ENCODE measurements around the gene HOXD4.

The HOXD4 gene

DNA sequence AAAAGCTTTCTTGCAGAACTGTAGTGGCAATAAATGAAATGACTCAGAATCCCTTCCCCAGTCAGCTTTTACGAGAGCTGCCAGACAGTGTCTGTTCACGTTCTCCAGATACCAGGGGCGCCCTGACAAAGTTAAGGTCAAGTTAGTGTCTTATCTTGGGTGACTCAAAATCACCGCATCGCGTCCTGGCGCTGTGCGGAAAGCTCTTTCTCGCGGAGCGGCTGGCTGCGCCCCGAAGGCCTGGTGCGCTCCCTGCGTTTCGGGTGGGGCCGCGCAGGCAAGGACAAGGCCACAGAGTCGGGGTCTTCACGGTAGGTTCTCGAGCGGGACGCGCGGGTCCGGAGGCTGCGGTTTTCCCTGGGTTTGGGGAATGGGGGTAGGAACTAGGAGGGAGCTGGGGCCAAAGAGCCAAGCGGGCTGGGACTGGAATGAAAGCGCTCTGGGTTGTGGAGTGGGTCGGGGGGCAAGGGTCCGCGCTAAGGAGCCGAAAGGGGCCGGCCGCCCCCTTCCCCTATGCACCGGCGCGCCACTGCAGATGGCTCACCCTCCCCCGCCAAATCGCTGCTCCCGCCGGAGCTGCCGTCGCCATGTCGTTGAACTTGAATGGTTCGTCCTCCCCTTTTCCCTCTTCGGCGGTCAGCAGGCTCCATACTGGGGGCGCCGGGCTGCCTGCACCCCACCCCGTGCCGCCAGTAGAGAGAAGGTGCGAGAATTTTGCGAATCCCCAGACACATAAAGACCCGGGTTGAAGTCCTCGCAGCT is 46.9 kb upstream of the HOXD4 start:
- DNase-seq (ENCODE audit: low read depth, low spot score) = no peak
- POLR2A ChIA-PET = no interaction called here
- CTCF ChIA-PET = interaction anchor here (0.6 to 2.3 kb wide), 11 partner anchors 9 to 1407 kb away, joined by 3 to 8 read pairs (median 3); partner anchors contain the start of gene HOXD10
- TF ChIP-seq, protein P1, sequence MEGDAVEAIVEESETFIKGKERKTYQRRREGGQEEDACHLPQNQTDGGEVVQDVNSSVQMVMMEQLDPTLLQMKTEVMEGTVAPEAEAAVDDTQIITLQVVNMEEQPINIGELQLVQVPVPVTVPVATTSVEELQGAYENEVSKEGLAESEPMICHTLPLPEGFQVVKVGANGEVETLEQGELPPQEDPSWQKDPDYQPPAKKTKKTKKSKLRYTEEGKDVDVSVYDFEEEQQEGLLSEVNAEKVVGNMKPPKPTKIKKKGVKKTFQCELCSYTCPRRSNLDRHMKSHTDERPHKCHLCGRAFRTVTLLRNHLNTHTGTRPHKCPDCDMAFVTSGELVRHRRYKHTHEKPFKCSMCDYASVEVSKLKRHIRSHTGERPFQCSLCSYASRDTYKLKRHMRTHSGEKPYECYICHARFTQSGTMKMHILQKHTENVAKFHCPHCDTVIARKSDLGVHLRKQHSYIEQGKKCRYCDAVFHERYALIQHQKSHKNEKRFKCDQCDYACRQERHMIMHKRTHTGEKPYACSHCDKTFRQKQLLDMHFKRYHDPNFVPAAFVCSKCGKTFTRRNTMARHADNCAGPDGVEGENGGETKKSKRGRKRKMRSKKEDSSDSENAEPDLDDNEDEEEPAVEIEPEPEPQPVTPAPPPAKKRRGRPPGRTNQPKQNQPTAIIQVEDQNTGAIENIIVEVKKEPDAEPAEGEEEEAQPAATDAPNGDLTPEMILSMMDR (IDR thresholded peaks at IDR 0.05; ENCODE audit: insufficient read depth, low read length, missing control alignments) = no peak
- peak overlapping the region; percentile 3; the same call in 1 of the 2 replicates for H3K4me3 ChIP-seq (ENCODE audit: low read depth, low read length)

DNA sequence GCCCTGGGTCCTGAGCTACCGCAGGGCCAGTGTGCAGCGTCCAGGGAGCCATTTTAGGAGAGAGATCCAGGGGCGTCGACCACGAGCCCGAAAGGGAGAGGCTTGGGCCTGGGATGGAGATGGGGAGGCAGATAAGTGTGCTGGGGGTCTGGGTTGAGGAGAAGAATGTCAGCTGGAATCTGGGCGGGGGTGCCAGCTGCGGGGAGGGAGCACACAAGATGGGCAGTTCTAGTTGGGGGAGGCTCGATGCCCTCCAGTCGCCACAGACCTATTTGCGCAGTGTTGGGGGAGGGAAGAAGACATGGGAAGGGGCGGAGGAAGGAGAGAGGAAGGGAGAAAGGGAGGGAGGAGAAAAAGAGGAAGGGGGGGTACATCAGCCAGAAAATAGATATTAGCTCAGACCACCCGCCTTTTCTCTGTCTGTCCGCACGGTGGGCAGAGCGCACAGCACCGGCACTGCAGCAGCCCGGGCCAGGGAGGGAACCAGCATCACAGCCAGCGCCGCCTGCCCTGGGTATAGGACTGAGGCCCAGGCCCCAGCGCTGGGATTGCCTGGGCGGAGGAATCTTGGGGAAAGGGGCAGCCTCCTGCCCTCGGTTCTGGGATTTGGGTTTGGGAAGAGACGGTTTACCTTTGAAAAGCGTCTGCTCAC is 46.1 kb upstream of the HOXD4 start:
- CTCF ChIA-PET = interaction anchor here (0.6 to 1.9 kb wide), 6 partner anchors 9 to 1408 kb away, joined by 3 to 8 read pairs (median 4); partner anchors contain the start of gene HOXD10
- TF ChIP-seq, protein P1 (IDR thresholded peaks at IDR 0.05; ENCODE audit: insufficient read depth, low read length, missing control alignments) = no peak
- DNase-seq (ENCODE audit: low read depth, low spot score) = no peak
- POLR2A ChIA-PET = no interaction called here
- H3K4me3 ChIP-seq (ENCODE audit: low read depth, low read length) = no peak overlapping the region

DNA sequence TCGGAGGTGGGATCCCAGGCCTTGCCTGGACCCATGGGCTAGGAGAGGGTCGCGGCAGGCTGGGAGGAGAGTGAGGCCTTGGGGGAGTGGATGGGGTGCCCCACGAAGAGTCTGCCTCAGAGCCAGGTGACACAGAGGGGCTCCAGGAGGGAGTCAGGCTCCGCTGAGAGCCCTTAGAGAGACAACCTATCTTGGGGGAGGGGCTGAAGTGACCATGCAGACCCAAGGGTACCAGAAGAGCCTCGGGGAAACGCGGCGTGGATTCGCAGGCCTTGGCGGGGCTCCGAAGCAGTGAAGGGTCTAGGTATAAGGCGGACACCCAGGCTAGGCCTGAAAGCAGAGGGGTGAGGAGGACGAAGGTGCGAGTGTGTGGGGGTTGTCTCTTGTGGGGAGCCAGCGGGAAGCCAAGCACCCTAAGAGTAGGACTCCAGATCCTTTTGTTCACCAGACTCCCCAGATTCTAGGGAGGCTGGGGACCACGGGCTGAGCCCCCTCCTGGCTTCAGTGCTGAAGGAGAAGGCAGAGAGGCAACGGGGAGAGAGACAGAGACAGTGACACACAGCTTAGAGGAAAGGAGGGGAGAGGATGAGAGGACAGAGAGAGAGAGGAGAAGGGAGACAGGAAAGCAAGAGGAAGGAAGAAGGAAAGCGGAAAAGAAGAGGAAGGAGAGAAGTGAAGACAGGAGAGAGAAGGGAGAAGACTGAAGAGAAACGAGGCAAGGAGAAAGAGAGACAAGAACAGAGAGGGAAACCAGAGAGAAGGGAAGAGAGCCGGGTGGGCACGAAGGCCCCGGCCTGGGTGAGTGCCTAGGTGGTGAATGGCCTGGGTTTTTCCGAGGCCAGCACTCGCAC is 45.4 kb upstream of the HOXD4 start:
- CTCF ChIA-PET = interaction anchor here (1.4 to 1.9 kb wide), 2 partner anchors 8 to 11 kb away, joined by 4 to 8 read pairs; no protein-coding TSS in a partner anchor
- POLR2A ChIA-PET = no interaction called here
- no peak overlapping the region for H3K4me3 ChIP-seq (ENCODE audit: low read depth, low read length)
- TF ChIP-seq, protein P1 (IDR thresholded peaks at IDR 0.05; ENCODE audit: insufficient read depth, low read length, missing control alignments) = no peak
- DNase-seq (ENCODE audit: low read depth, low spot score) = no peak

DNA sequence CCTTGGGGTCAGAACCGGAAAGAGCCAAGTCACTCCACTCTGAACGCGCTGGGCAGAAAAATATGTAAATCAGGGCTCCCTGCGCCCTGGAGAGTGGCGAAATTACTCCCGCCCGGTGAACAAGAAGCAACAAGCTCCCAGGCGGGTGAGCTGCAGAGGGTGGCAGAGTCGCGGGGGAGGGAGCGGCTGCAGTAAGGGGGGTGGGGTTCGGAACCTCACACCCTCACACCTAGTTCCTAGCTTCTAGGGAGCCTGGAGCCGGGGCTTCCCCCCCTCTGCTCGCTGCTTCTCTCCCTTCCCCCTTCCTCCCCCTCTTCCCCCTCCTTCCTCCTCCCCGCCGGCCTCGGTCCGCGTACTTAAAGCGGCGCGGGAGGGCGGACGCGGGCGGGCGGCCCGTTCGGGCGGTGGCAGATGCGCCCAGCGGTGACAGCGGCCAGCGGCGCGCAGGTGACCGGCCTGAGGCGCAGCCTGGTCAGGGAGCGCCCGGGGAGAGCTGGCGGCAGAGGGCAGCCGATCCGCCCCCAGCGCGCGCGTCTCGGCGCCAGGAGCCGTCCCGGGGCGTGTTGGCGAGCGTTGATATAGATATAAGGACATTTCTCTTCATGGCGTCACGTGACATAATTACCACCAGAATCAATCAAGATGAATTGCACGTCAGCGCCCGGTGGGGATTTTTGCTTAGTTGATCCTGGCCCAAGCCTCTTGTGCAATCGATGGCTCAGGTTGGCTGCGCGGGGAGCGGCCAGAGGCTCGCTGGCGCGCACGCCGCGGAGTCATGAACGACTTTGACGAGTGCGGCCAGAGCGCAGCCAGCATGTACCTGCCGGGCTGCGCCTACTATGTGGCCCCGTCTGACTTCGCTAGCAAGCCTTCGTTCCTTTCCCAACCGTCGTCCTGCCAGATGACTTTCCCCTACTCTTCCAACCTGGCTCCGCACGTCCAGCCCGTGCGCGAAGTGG is 44.5 kb upstream of the HOXD4 start, which contains the start of gene HOXD11:
HOXD11 (plus strand) TSS at position 700 of the 959 bp plus-strand sequence; CDS start at position 776, 76 bp downstream.
- ChIA-PET POLR2A (no interaction called here), CTCF (interaction anchor here (1.4 kb wide), 1 partner anchor 12 kb away, joined by 4 read pairs; no protein-coding TSS in a partner anchor)
- no peak for DNase-seq (ENCODE audit: low read depth, low spot score)
- H3K4me3 ChIP-seq (ENCODE audit: low read depth, low read length) = no peak within 1 kb of the TSS
- TF ChIP-seq, protein P1 (IDR thresholded peaks at IDR 0.05; ENCODE audit: insufficient read depth, low read length, missing control alignments) = no peak

DNA sequence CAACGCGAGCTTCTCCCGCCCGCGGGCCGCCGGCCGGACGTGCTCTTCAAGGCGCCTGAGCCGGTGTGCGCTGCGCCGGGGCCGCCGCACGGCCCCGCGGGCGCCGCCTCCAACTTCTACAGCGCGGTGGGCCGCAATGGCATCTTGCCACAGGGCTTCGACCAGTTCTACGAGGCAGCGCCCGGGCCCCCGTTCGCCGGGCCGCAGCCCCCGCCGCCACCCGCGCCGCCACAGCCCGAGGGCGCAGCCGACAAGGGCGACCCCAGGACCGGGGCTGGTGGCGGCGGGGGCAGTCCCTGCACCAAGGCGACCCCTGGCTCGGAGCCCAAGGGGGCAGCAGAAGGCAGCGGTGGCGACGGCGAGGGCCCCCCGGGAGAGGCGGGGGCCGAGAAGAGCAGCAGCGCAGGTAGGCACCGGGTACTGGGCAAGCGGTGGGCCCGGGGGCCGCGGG is 43.6 kb upstream of the HOXD4 start:
- TF ChIP-seq, protein P1 (IDR thresholded peaks at IDR 0.05; ENCODE audit: insufficient read depth, low read length, missing control alignments) = no peak
- H3K4me3 ChIP-seq (ENCODE audit: low read depth, low read length) = no peak overlapping the region
- no peak for DNase-seq (ENCODE audit: low read depth, low spot score)
- ChIA-PET CTCF (no interaction called here), POLR2A (no interaction called here)

All from AG04449 (cell line).